ENCODE data around the gene SH2D6. TPM values are rescaled to one million over a fixed set of nuclear protein-coding genes. Genes with fewer than 3 reads are reported as not detected.

The SH2D6 gene
- total and polyA plus RNA-seq, 12 donors, result 0.06 to 0.72 (median 0.51) TPM; not detected in 9

DNA sequence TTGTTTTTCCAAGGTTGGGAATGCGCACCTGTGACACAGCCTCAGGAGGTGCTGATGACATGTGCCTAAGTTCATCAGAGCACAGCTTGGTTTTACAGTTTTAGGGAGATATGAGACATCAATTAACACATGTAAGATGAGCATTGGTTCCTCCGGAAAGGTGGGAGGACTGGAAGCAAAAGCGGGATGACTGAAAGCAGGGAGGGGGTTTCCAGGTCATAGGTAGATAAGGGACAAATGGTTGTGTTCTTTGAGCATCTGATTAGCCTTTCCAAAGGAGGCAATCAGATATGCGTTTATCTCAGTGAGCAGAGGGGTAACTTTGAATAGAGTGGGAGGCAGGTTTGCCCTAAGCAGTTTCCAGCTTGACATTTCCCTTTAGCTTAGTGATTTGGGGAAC, 34.7 kb upstream of the SH2D6 start:
- H3K9me3 ChIP-seq, result peaks cover 0 to 11% (median 0%) of the 10 kb centered on the region in 11 donors
- DNase-seq (no peak), ATAC-seq (no peak)
- no peak overlapping the region for H3K27ac ChIP-seq
- 57 to 76% methylated on average over 4 of the region's 4 CpGs for WGBS, 2 donors
- H3K4me3 ChIP-seq, result no peak overlapping the region
- intact Hi-C loops (cut with DNase I), result no loop called here
- H3K36me3 ChIP-seq, result peaks cover 0 to 98% (median 36%) of the 10 kb centered on the region in 9 donors
- TF ChIP-seq, protein P1, sequence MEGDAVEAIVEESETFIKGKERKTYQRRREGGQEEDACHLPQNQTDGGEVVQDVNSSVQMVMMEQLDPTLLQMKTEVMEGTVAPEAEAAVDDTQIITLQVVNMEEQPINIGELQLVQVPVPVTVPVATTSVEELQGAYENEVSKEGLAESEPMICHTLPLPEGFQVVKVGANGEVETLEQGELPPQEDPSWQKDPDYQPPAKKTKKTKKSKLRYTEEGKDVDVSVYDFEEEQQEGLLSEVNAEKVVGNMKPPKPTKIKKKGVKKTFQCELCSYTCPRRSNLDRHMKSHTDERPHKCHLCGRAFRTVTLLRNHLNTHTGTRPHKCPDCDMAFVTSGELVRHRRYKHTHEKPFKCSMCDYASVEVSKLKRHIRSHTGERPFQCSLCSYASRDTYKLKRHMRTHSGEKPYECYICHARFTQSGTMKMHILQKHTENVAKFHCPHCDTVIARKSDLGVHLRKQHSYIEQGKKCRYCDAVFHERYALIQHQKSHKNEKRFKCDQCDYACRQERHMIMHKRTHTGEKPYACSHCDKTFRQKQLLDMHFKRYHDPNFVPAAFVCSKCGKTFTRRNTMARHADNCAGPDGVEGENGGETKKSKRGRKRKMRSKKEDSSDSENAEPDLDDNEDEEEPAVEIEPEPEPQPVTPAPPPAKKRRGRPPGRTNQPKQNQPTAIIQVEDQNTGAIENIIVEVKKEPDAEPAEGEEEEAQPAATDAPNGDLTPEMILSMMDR (IDR thresholded peaks at IDR 0.05), result no peak
- no peaks in the 10 kb centered on the region for H3K27me3 ChIP-seq
- H3K4me1 ChIP-seq, result no peaks in the 10 kb centered on the region

DNA sequence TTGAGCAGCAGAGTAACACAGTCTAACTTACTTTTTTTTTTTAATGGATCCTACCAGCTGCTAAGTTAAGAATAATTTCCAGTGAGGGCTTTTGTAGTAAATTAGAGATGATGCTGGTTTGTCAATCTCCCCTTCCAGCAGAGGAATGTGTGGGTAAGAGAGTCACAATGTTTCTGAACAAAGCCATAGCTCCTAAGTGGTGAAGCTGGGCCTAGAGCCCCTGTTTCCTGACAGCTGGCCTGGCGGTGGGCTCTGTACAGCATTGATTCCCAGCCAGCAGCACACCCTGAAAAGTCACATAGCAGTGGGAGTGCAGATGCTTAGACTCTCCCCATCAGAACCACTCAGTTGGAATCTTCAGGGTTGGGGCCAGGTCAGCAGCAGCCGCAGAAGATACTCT, 32.8 kb upstream of the SH2D6 start:
- intact Hi-C loops (cut with DNase I), result loop anchor here in 1 of 10 donors (1.0 kb wide), 1 partner anchor 48 kb away; no protein-coding TSS in a partner anchor
- 71 to 80% methylated on average over 2 of the region's 2 CpGs for WGBS, 2 donors
- Histone ChIP-seq H3K27me3 (no peaks in the 10 kb centered on the region), H3K9me3 (no peaks in the 10 kb centered on the region), H3K4me3 (no peak overlapping the region), H3K36me3 (peaks cover 0 to 98% (median 23%) of the 10 kb centered on the region in 9 donors), H3K4me1 (no peaks in the 10 kb centered on the region), H3K27ac (no peak overlapping the region)
- ATAC-seq, result no peak
- TF ChIP-seq, protein P1 (IDR thresholded peaks at IDR 0.05), result no peak
- DNase-seq, result no peak

DNA sequence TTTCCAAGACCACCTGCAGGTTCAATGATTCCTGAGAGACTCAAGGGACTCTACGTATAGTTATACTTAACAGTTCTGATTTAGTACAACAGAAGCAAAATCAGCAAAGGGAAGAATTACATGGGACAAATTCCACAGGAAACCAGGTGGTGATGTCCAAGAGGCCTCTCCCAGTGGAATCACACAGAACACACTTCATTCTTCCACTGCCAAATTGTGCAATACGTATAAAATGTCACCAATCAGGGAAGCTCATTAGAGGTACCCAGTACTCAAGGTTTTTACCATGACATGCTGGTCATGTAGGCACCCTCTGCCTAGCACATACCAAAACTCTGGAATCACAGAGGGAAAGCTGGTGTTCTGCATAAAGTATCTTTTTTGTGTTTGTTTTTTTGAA, 30.8 kb upstream of the SH2D6 start:
- TF ChIP-seq, protein P1 (IDR thresholded peaks at IDR 0.05), result no peak
- Histone ChIP-seq H3K36me3 (peaks cover 0 to 96% (median 17%) of the 10 kb centered on the region in 9 donors), H3K4me1 (no peaks in the 10 kb centered on the region), H3K4me3 (no peak overlapping the region), H3K27ac (no peak overlapping the region), H3K27me3 (no peaks in the 10 kb centered on the region), H3K9me3 (no peaks in the 10 kb centered on the region)
- WGBS, 2 donors, result 88 to 89% methylated on average over 2 of the region's 2 CpGs
- ATAC-seq (no peak), DNase-seq (no peak)
- intact Hi-C loops (cut with DNase I), result no loop called here

DNA sequence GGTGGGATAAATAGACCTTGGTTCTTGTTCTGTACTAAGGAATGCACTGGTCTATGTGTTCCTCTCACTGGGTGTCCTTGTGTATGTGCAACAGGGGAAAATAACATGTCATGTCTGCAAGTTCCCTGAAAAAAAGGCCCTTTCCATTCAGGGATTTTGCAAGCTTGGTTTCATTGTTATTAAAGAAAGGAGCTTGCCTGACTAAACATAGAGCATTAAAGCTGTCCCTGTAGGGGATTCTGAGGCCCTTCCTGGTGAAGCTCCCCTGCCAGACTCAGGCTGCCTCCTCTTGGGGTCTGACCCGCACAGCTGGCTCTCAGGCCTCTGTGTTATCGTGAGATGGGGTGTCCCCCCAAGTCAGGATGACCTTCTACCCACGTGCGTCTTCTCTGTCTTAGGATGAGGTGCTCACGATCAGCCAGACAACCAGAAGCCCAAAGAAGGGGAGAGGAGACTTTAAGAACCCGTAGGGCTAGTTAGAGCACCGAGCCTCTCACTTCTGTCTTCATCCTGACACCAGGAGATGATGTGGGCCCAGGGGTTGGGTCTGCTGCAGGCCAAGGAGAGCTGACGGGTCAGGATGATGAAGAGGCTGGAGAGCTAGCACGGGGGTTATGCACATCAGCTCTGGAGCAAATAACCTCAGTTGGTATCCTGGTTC, 29.5 kb upstream of the SH2D6 start:
- H3K27ac ChIP-seq, result no peak overlapping the region
- TF ChIP-seq, protein P1 (IDR thresholded peaks at IDR 0.05), result no peak
- DNase-seq (no peak), ATAC-seq (no peak)
- 89 to 91% methylated on average over 9 of the region's 9 CpGs for WGBS, 2 donors
- H3K36me3 ChIP-seq, result peaks cover 0 to 87% (median 17%) of the 10 kb centered on the region in 9 donors
- H3K27me3 ChIP-seq, result no peaks in the 10 kb centered on the region
- H3K9me3 ChIP-seq, result no peaks in the 10 kb centered on the region
- no peak overlapping the region for H3K4me3 ChIP-seq
- H3K4me1 ChIP-seq, result no peaks in the 10 kb centered on the region
- intact Hi-C loops (cut with DNase I), result no loop called here
